Ovary (tissue), 3 donors: Measurements from ENCODE around the gene PRPH2.

ENCODE experiments used
- EP300 ChIP-seq: sonication (generic); formaldehyde crosslinking; IDR thresholded peaks from one replicate; pipeline ENCODE4 v1.6.1; 2017; ENCODE audit warnings: antibody characterized with exemption
- POLR2A ChIP-seq: fragments of 450-650 bp; IDR thresholded peaks from one replicate; pipeline ENCODE4 v1.6.1; 2017; ENCODE audit warnings: antibody characterized with exemption, mild to moderate bottlenecking, moderate library complexity
- TF ChIP-seq, protein P1 (sequence below), 3 donors: fragments of 450-650 bp in 2 of 3; fragments of 200-600 bp in 1 of 3; IDR thresholded peaks; one replicate each; pipeline versions ENCODE4 v1.5.1 to v1.8.0; 2016 to 2022; ENCODE audit warnings: antibody characterized with exemption in 3 of 3, mild to moderate bottlenecking in 1 of 3
- donor health status: DM: no; HTN: no; CAD: no.

DNA sequence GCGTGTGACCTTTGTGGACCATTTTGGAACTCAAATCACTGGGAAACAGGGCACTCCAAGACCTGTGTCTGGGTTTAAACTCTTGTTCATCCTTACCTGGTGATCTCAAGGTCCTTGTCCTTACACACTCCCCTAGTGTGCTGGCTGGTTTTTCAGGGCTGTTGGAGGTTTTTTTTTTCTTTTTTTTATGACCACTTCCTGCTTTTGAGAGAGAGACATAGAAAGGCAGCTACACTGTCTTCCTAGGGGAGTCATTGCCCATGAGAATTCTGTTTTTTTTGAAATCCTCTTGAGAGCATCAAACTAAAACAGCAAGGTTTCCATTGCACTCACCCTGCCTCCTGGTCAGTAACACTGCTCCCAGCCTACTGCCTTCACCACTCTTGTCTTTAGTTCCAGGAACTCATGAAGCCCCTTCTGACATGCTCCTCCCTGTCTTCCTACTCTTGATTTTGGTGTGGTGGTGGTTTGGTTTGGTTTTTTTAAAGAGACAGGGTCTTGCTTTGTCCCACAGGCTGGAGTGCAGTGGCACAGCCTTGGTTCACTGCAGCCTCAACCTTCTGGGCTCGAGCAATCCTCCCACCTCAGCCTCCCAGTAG lies 28.6 kb downstream of the PRPH2 start:
- TF ChIP-seq POLR2A (no peak), EP300 (no peak)
- TF ChIP-seq, protein P1, sequence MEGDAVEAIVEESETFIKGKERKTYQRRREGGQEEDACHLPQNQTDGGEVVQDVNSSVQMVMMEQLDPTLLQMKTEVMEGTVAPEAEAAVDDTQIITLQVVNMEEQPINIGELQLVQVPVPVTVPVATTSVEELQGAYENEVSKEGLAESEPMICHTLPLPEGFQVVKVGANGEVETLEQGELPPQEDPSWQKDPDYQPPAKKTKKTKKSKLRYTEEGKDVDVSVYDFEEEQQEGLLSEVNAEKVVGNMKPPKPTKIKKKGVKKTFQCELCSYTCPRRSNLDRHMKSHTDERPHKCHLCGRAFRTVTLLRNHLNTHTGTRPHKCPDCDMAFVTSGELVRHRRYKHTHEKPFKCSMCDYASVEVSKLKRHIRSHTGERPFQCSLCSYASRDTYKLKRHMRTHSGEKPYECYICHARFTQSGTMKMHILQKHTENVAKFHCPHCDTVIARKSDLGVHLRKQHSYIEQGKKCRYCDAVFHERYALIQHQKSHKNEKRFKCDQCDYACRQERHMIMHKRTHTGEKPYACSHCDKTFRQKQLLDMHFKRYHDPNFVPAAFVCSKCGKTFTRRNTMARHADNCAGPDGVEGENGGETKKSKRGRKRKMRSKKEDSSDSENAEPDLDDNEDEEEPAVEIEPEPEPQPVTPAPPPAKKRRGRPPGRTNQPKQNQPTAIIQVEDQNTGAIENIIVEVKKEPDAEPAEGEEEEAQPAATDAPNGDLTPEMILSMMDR (IDR thresholded peaks at IDR 0.05): no peak
